CMK (cell line): Measurements from ENCODE around the gene MYL12A.

Source experiments
- DNase-seq: peaks from one replicate; pipeline ENCODE4 v3.0.0-alpha.2; 2010; ENCODE audit warnings: low read depth

MYL12A gene

DNA sequence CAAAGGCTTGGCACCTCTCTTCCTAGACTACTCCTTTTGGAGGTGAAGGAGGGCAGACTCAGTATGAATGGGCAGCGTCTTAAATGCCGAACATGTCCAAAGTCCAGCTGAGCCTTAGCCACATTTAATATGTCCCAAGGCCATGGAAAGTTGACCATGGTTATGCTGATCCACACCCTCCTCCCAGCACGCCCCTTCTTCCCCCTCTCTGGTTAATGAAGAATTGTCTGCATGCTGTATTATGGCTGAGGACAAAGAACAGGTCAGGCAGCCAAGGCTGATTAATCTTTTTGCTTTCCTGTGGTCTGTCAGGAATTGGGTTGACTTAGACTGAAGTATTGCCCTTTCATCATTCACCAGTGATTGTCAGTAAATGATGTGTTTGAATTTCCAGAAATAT, 22.0 kb upstream of the MYL12A start:
- no peak for DNase-seq

DNA sequence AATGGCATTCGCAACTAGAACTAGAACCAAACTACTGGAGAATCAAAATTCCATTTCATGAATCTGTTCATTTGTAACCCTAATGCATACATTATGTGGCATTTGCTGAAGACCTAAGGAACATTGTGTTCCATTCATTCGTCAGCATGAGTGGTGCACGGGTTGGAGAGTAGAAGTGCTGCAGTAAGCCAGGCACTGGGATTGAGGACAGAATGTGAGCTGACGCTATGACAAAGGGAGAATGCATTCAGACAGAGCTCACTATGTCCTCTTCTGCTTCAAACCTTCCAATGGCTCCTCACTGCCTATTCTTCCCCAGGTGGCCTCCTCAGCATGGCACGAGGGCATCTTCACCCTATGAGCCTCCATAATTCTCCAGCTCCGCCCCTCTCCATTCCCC, 21.6 kb upstream of the MYL12A start:
- DNase-seq = no peak

DNA sequence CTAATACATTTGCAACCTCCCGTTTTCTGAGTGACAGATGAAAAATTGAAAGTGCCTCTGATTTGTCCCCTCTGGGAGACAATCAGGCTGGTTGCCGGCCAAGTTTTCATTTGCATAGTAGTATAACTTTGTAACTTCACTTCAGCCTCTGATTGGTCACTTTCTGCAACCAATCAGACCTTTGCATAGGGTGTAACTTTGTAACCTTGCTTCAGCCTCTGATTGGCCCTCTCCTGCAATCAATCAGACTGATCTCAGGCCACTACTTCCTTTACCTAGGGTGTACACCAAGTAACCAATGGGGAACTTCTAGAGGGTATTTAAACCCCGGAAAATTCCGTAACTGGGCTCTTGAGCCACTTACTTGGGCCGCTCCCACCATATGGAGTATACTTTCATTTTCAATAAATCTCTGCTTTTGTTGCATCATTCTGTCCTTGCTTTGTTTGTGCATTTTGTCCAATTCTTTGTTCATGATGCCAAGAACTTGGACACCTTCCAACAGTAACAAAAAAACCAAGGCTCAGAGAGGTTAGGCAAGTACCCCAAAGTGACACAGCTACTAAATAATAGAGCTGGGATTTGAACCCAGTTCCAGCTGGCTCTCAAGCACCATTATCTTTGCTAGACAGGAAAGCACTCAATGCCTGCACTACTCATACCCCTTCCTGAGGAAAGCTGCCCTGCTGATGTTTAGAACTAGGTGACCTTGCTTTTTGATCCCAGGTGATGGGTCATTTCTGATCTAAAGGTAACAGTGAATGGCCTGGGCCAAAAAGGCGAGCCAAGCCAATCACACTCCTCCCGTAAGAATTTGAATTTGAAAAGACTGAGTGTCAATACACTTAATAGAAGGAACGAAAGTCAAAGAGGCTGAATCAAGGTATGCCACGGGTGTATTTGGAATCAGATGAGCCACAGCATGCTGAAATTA, 16.9 kb upstream of the MYL12A start:
- no peak for DNase-seq

DNA sequence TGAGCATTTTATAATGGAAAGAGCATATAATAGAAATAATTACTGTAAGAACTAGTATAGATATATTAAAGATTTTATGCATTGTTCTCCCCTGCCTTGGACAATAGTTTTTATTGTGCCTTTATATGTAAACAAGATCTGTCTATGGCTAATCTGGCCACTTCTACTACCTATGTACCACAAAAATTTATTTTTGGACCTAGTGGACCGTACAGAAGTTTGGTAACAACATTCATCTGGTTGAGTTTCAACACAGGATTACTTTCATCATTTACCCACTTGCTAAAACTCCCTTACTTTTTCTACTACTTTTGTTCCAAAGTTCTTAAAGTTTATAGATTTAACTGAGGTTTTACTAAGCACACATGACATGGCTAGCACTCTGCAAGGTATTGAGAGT, 14.6 kb upstream of the MYL12A start:
- DNase-seq = no peak

DNA sequence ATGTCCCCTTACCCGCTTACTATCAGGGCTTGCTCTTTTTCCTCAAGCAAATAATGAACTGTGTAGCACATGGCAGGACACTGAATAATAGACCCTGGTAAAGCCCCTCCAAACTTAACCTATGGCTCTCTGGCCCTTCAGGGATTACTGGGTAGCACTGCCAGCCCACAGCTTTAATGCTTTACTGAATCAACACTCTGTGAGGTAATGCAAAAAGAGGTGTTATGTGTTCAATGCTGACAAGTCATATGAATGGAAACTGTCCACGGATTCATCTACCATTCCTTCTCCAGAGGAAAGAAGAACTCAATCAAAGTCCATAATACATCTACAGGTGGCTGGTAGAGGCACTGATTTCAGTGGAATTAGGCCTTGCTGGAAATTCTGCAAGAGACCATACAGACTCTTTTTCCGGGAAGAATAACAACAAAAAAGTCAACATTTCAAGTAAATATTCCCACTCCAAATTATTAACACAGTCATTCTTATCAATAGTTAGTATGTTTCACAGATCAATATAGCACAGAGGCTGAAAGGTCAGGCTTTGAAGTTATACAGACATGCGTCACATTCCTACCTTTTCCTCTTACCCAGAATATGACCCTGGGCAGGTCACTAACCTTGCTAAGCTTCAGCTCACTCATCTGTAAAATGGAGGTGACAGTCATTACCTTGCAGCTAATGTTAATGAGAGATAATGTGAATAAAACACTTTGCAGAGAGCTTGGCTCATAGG, 14.0 kb upstream of the MYL12A start:
- no peak for DNase-seq

DNA sequence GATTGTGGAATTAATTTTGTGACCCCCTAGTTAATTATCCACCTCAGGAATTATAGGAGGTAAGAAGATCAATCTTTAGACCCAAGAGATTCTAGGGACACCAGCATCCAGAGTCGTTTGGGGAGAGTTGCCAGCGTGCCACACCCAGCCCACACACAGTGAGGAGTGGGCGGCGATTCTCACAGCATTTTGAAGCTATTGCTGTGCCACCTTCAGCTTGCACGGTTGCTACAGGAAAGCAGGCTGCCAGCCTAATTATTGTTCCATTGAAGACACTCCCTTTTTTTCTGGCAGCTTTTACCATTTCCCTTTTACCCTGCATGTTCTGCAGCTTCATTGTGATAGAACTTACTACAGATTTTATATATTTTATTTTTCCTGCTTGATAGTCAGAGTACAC, 13.1 kb upstream of the MYL12A start:
- DNase-seq = no peak

DNA sequence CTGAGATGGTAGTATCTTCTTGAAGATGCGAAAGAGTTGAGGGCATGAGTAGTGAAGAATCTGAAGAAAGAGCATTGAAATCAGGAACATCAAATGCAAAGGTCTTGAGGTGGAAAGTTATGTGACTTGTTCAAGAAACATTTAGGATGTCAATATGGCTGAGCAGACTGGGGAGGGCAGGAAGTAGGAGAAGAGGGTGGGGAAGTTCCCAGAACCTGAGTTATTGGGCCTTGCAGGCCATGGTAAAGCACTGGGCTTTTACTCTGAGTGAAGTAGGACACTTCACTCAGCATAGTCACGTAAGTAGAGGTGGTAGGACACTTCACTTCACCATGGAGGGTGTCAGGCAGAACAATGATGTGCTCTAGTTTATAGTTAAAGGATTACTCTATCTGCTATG, 11.8 kb upstream of the MYL12A start:
- DNase-seq = no peak

DNA sequence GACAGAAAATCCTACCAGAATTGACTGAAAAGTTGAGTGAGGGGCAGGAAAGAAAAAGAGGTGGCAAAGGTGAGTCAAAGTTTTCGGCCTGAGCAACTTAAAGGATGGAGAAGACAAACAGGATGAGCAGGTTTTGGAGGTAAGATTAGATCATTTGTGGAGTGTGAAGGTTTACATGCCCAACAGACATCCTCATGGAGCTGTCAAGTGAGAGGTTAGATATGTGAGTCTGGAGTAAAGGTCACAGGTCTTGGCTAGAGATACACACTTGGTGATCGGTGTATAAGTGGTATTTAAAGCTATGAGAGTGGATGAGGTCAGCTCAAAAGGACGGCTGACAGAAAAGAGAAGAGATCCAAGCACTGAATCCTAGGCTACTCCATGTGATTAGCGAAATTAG, 11.1 kb upstream of the MYL12A start:
- DNase-seq = no peak

DNA sequence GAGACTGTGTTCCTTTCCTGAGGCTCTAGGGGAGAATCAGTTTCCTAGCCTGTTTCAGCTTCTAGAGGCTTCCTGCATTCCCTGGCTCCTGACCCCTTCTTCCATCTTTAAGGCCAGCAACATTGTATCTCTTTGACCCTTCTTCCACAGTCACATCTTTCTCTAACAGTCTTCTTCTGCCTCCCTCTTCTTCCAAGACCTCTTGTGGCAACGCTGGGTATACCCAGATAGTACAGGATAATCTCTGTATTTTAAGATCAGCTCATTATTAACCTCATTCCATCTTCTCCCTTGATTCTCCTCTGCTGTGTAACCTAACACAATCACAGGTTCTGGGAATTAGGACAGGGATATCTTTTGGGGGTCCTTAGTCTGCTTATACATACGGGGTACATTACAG, 8.9 kb upstream of the MYL12A start:
- no peak for DNase-seq

DNA sequence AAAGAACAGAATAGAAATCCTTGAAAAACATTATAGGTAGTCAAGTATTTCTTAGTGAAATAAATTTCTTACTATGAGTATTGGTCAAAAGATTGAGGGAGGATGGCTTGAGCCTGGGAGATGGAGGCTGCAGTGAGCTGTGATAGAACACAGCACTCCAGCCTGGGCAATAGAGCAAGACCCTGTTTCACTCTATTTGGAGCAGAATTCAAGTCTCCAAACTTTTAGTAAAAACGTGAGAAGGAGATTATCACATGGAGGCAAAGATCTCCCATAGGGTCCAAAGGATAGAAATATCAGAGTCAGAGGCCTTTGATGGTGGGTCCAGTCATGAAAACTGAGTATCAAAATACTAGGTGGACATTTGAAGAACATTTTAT, 2.4 kb upstream of the MYL12A start:
- no peak for DNase-seq

DNA sequence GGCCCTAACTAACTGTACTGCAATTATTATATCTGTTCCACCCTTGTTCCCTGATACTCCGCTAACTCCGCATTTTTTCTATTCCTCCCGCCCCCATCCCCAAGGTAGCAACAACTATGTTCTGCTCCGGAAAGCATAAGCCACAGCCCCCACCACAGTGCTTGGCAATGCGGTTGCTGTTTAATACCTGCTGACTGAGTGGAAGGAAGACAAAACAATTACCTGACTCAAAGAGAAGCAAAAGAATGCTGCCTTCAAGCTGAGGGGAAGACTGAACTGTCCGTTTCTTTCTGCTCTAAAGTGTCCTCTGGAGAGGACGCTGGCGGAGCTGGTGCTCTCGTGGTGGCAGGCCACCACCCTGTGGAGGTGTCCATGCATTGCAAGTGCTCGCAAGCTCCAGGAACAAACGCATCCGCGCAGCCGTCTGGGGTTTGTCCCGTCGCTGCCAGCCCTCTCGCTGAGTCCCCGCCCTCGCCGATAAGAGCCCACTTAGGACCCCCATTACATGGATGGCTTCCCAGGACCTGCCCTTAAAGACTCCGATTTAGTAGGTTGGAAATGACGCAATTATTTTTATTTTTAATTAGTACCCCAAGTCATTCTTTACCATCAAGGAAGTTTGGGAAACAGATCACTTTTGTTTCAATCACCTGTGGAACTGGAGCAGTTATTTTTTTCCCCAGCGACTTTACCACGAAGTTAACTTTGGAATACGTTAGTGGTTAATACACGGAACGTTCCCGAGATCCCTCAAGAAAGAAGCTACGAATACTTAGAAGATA, 1.6 kb upstream of the MYL12A start:
- peak; percentile 45 for DNase-seq

DNA sequence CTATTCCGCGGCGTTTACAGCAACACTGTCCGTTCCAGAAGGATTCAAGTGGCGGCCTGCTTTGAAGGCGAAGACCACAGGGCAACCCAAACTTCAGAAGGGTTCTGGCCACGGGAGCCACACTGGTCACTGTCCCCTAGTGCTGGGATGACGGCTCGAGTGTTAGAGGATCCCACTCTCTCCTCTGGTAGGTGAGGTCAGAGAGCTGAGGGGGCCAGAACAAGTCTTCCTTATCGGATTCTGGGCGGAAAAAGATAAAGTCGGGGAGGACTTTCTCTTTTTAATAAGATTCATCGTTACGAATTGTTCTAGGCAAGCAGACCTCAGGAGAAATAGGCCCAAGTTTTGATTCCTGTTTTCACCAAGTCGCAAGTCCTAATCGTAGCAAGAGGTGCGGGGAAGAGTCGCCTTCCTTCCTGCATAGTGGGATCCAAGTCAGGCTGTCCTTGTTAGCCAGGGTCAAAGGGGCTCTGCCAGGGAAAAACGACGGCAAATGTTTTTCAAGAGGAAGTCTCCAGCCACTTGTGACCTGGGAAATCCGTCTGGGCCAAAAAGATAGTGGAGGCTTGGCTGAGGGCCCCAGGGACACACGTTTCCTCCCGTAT, 864 bp upstream of the MYL12A start:
- peak; percentile 55 for DNase-seq

DNA sequence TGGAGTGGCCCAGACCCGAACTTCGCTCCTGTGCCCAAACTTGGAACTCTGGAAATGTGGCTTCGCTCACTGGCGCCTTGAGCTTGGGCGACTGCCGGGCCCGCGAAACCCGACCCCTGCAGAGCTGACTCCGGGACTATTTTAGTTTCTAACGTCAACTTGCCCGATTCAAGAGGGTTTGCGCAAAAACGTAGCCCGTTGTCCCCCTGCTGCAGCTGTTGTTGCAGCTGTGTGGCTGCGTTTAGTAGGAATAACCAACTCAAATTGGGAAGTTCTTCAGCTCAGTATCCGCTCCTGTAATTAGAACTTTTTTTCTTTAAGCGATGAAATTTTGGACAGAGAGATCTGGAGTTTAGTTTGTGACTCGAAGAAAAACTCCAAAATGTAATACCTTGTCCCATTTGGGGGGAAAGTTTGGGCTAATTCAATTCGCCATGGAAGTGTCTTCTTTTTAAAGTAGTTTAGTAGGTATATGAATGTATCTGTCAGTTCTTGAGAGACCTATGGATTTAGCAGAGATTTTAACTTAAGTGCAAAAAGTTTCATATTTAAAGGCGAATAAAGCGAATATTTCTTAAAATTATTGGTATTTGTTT, 559 bp downstream of the MYL12A start:
- no peak for DNase-seq

DNA sequence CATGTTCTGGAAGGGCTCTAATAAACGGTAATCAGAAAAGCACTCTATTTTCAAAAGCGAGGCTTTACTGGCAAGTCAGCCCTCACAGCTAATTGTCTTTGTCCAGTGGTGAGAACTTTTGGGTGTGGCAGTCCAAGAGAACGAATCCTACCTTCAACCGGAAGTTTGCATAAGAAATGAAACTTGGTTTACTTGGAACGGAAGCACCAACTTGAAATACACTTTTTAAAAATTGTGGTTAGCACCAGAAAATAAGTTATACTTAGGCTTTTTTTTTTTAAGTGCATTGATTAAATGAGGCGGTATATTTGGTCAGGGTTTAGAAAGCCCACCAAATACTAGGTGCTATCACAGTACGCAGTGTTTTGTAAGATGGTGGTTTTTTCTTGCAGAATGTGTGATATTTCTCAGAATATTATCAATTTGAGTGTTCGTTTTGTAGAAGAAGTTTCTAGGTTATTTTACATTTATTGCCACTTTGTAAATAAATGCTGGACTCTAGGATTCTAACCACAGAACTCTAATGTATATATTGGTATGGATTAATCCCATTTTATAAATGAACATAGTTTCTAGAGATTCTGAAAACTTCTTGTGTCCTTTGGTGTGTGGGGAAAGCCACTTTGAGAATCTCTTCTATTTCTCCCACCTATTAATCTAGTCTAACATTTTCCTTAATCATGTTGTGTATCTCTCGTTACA, 1.2 kb downstream of the MYL12A start:
- DNase-seq = no peak

DNA sequence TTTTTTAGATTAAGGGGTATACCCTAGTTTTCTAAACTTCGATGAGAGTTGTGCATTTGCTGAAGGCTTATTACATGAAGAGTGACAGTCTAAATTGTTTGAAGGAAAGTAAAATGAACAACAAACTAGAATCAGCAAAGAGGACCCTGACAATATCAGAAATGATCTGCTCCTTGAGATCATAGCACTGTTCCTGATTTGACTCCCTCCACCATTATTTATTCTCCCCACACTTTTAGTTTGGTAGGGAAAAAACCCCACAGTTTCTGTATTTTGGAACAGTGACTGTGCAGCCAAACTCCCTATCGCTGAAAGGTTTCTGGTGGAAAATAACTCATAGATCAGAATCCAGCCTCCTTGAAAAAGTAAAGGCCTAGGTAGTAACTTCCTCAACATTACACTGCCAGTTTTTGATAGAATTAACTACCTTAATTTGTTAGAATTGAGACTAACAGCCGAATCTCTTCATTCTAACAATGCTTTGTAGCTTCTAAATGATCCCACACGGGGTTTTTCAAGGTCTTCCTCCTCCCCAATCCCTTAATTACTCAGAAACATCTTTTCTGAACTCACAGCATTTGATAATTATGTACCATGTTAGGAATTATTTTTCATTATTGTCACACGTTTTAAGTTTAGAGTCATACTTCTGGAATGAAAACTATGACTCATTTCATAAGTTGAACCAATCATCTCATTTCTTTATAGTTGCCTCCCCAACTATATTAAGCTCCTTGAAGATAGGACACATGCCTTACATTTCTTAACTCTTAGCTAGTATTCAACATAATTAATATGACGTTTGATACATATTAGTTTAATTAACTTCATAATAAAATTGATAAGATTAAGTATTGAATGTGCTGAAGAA, 2.9 kb downstream of the MYL12A start:
- no peak for DNase-seq

DNA sequence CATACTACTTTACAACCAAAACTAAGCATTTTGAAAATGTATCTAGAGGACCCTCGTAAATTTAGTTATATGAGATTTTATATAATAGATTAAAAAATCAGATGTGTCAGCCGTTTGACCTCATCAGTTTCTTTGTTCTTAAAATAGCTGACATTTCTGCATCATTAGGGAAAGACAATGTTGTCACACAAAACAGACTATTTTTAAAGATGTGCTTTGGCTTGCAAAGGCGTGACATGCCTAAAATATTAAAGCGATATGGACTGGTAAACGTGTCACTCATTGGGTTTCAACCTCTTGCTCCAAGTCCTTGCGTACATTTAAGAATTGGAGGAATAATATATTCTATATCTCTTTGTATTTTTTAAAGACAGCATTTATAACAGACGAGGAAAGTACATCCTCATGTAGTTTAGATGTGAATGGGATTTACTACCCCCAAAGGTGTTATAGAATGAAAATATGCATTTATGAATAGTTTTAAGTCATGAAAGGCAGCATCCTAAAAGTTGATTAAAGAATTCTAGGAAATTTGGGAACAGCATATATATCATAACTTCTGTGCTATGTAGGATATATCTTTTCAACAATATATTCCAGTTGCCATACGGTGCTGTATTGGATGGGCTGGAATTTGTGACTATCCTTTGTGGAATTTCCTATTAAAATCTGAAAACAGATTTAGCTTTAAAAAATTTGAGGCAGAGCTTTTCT, 3.8 kb downstream of the MYL12A start:
- DNase-seq = no peak

DNA sequence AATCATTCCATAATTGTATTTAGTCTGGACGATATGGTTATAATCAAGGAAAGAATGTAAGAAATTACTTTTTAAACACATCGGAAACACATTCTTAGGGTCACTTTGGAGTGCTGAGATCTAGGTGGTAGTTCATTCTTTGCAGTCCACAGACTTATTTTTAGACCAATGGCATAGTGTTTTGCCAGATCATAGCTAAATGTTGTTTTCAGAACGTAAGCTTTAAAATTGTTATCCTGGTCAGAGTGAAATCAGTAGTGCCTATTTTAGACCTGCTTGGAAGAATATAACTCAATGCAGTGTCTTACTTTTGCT, 4.3 kb downstream of the MYL12A start:
- DNase-seq = no peak

DNA sequence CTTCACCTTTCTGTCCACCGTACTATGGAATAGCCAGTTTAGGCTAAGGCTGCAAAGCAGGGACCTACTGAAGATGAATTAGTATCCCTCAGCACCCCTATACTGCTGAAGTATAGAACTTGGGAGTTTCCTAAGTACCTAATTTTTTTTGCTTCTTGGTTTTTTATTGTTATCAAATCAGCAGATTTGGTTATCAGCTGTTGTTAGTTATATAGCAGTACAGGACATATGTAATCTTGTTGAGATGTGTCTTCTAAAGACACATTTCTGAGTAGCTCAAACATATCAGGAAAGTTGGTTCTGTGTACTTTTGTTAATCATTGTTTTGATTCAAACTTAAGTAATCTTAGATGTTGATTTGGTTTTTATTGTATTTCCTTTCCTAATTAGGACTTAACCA, 5.2 kb downstream of the MYL12A start:
- no peak for DNase-seq

DNA sequence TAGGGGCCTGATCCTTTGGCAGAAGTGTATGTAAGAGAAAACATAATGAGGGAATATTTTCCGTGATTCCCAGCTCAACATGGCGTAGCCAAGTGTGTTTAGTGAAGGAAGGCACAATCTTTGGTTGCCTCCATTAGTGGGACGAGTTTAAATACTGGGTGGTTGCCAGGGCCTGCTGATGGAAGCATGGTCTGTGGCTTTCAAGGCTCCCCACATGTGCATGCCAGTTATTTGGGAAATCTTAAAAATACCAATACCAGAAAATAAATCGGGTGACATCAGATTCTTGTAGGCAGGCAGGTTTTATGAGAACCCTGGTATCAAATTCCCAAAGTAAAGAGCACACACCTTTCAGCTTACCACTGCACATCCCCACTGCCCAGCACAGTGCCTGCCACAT, 7.1 kb downstream of the MYL12A start:
- DNase-seq = no peak
